HFFc6 (cell line): ENCODE measurements around the gene IL1R1. TPM values are rescaled to one million over a fixed set of nuclear protein-coding genes. Genes with fewer than 3 reads are reported as not detected.

Experiments
- DNase-seq: peaks from one replicate; pipeline ENCODE4 v3.0.0-alpha.2; 2018
- H3K27ac Mint-ChIP-seq: 2 replicates; pipeline ENCODE4 v1.8.0; 2020; ENCODE audit warnings: mild to moderate bottlenecking, mixed read lengths
- H3K27me3 Mint-ChIP-seq: 2 replicates; pipeline ENCODE4 v1.8.0; 2021; ENCODE audit warnings: mild to moderate bottlenecking, moderate library complexity, mixed read lengths; ENCODE audit not compliant: insufficient read depth
- H3K36me3 Mint-ChIP-seq: 2 replicates; pipeline ENCODE4 v1.8.0; 2021; ENCODE audit warnings: low read depth, mixed read lengths
- H3K4me1 Mint-ChIP-seq: 2 replicates; pipeline ENCODE4 v1.8.0; 2020; ENCODE audit warnings: low read depth, mixed read lengths
- H3K4me3 Mint-ChIP-seq: 2 replicates; pipeline ENCODE4 v1.8.0; 2020; ENCODE audit warnings: mild to moderate bottlenecking, moderate library complexity, mixed read lengths
- H3K9me3 Mint-ChIP-seq: 2 replicates; pipeline ENCODE4 v1.8.0; 2020; ENCODE audit warnings: mild to moderate bottlenecking, mixed read lengths
- long read RNA-seq: library from polyadenylated mRNA; unstranded; transcript quantifications from one replicate; pipeline ENCODE4 v2.0.0, GENCODE V29; 2019
- total RNA-seq, 6 experiments: library from RNA; stranded (reverse); fragmentation: NEBNext Ultra II Directional; extraction: Animal tissue kit (Norgen Biotek cat#: 25700); gene quantifications; 2 replicates in 1 of 6; 3 replicates in 5 of 6; pipeline ENCODE4 v1.2.3, GENCODE V29; 2021
- TF ChIP-seq, protein P1 (sequence below): fragments of 200-600 bp; sonication (generic); IDR thresholded peaks from 2 replicates; pipeline ENCODE4 v1.5.0; 2021; ENCODE audit warnings: antibody characterized with exemption, mild to moderate bottlenecking

Gene IL1R1
- total RNA-seq = 10 to 100 TPM; 13.8 to 25.0 (median 22.9) TPM
- long read RNA-seq, partial matches to known transcripts = 0 of 3 reads
- long read RNA-seq, other reads (novel, unspliced or antisense) = 3 of 3 reads

GRCh38 chr2:102141970-102142828 is at the start of gene IL1R1:
TSS of gene IL1R1 (plus strand) at chr2:102142746. CDS start at chr2:102157725, 14,979 bp downstream.
- peak; percentile 55 for DNase-seq
- Mint-ChIP-seq H3K36me3 (peaks cover 41% of the 10 kb centered on the region), H3K4me1 (peaks cover 47% of the 10 kb centered on the region), H3K27ac (peak within 1 kb of the TSS; percentile 84), H3K9me3 (peaks cover 39% of the 10 kb centered on the region), H3K27me3 (peaks cover 2% of the 10 kb centered on the region), H3K4me3 (peak within 1 kb of the TSS; percentile 89)
- TF ChIP-seq, protein P1, sequence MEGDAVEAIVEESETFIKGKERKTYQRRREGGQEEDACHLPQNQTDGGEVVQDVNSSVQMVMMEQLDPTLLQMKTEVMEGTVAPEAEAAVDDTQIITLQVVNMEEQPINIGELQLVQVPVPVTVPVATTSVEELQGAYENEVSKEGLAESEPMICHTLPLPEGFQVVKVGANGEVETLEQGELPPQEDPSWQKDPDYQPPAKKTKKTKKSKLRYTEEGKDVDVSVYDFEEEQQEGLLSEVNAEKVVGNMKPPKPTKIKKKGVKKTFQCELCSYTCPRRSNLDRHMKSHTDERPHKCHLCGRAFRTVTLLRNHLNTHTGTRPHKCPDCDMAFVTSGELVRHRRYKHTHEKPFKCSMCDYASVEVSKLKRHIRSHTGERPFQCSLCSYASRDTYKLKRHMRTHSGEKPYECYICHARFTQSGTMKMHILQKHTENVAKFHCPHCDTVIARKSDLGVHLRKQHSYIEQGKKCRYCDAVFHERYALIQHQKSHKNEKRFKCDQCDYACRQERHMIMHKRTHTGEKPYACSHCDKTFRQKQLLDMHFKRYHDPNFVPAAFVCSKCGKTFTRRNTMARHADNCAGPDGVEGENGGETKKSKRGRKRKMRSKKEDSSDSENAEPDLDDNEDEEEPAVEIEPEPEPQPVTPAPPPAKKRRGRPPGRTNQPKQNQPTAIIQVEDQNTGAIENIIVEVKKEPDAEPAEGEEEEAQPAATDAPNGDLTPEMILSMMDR = peak; percentile 15; the same call in 1 of the 2 replicates

GRCh38 chr2:102093662-102094061 is 48.9 kb upstream of the IL1R1 start:
- H3K36me3 Mint-ChIP-seq = peaks cover 8% of the 10 kb centered on the region
- no peak for DNase-seq
- peaks cover 20% of the 10 kb centered on the region for H3K4me1 Mint-ChIP-seq
- no peak overlapping the region for H3K4me3 Mint-ChIP-seq
- no peak overlapping the region; the same call in 1 of the 2 replicates for H3K27ac Mint-ChIP-seq
- H3K9me3 Mint-ChIP-seq = peaks cover 8% of the 10 kb centered on the region; the same call in 1 of the 2 replicates
- no peaks in the 10 kb centered on the region; the same call in 1 of the 2 replicates for H3K27me3 Mint-ChIP-seq
- TF ChIP-seq, protein P1 = no peak

DNA sequence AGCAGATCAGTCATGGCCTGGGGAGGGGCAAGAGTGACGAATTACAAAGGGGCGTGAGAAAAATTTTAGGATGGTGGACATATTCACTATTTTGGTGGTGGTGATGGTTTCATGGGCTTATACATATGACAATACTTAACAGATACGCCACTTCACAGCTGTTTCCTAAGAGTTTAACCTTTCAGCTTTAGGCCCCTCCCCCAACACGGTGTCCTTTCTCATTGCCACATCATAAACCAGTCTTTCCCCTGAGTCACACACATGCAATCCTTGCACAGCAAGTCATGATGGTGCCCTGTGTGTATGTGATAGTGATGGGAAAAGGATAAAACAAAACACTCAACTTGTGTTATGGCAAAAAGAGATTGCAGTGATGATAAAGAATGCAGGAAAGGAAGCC is 47.6 kb upstream of the IL1R1 start:
- Mint-ChIP-seq H3K4me3 (peak overlapping the region; percentile 40), H3K27ac (peak overlapping the region; percentile 79), H3K4me1 (peaks cover 30% of the 10 kb centered on the region), H3K9me3 (peaks cover 8% of the 10 kb centered on the region; the same call in 1 of the 2 replicates), H3K27me3 (no peaks in the 10 kb centered on the region; the same call in 1 of the 2 replicates), H3K36me3 (peaks cover 8% of the 10 kb centered on the region)
- TF ChIP-seq, protein P1 = no peak
- peak; percentile 92 for DNase-seq

DNA sequence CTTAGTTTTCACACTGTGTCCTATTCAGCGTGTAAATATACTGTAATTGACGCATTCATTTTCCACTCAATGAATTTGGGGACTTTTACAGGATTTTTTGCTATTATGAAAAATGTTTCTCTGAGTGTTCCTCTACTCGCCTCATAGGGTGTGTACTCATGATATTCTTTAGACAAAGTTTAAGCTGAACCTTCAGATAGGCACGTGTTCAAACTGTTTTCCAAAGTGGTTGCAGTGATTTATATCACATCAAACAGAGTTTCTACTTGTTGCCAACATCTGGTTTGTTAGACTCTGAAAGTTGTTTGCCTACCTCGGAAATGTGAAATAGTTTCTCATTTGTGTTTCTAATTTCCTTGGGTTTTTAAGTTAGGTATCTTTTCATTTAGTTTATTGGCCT is 46.4 kb upstream of the IL1R1 start:
- no peak for DNase-seq
- H3K27me3 Mint-ChIP-seq = no peaks in the 10 kb centered on the region; the same call in 1 of the 2 replicates
- peaks cover 41% of the 10 kb centered on the region for H3K4me1 Mint-ChIP-seq
- no peaks in the 10 kb centered on the region for H3K9me3 Mint-ChIP-seq
- TF ChIP-seq, protein P1 = no peak
- H3K4me3 Mint-ChIP-seq = no peak overlapping the region
- H3K36me3 Mint-ChIP-seq = no peaks in the 10 kb centered on the region; the same call in 1 of the 2 replicates
- no peak overlapping the region for H3K27ac Mint-ChIP-seq

DNA sequence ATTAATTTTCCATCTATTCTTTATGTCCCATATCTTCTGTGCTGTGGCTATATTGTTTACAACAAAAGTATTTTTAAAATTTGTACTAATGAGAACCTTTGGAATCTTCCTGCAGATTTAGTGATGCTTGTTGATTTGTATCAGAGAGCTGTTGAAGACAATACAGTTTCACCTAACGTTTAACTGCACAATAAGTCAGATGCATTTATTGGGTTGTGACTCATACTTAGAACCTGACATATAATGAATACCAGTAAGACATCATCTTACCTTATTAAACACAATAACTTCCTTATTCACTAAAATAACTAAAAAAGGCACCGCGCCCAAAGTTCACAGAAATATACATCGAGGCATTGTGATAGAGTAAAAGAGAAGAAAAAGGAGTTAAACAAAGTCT is 43.8 kb upstream of the IL1R1 start:
- no peak overlapping the region for H3K27ac Mint-ChIP-seq
- TF ChIP-seq, protein P1 = no peak
- no peak for DNase-seq
- H3K9me3 Mint-ChIP-seq = no peaks in the 10 kb centered on the region
- no peak overlapping the region for H3K4me3 Mint-ChIP-seq
- H3K36me3 Mint-ChIP-seq = no peaks in the 10 kb centered on the region; the same call in 1 of the 2 replicates
- no peaks in the 10 kb centered on the region for H3K27me3 Mint-ChIP-seq
- peaks cover 49% of the 10 kb centered on the region for H3K4me1 Mint-ChIP-seq
